Measurements from ENCODE around the gene ZNF778. TPM values are rescaled to one million over a fixed set of nuclear protein-coding genes. Genes with fewer than 3 reads are reported as not detected.

ZNF778 gene
- total RNA-seq, 4 donors from 2014 or later: 7.5 to 23.3 (median 11.9) TPM

DNA sequence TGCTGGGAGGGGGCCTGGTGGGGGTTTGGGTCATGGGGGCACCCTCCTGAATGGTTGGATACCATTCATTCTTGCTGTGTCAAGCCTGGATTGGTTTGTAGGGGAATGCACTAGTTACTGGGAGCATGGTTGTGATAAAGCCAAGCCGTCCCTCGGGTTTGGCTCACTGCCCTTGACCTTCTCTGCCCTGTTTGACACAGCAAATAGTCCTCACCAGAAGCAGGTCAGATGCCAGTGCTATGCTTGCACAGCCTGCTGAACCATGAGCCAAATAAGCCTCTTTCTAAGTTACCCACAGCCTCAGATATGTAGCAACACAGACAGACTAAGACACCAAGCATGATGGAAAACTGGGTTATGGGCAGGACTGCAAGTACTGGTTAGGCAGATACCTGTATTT is 14.6 kb downstream of the ZNF778 start:
- TF ChIP-seq, protein P1, sequence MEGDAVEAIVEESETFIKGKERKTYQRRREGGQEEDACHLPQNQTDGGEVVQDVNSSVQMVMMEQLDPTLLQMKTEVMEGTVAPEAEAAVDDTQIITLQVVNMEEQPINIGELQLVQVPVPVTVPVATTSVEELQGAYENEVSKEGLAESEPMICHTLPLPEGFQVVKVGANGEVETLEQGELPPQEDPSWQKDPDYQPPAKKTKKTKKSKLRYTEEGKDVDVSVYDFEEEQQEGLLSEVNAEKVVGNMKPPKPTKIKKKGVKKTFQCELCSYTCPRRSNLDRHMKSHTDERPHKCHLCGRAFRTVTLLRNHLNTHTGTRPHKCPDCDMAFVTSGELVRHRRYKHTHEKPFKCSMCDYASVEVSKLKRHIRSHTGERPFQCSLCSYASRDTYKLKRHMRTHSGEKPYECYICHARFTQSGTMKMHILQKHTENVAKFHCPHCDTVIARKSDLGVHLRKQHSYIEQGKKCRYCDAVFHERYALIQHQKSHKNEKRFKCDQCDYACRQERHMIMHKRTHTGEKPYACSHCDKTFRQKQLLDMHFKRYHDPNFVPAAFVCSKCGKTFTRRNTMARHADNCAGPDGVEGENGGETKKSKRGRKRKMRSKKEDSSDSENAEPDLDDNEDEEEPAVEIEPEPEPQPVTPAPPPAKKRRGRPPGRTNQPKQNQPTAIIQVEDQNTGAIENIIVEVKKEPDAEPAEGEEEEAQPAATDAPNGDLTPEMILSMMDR (IDR thresholded peaks at IDR 0.05; ENCODE audit: low read depth): no peak

DNA sequence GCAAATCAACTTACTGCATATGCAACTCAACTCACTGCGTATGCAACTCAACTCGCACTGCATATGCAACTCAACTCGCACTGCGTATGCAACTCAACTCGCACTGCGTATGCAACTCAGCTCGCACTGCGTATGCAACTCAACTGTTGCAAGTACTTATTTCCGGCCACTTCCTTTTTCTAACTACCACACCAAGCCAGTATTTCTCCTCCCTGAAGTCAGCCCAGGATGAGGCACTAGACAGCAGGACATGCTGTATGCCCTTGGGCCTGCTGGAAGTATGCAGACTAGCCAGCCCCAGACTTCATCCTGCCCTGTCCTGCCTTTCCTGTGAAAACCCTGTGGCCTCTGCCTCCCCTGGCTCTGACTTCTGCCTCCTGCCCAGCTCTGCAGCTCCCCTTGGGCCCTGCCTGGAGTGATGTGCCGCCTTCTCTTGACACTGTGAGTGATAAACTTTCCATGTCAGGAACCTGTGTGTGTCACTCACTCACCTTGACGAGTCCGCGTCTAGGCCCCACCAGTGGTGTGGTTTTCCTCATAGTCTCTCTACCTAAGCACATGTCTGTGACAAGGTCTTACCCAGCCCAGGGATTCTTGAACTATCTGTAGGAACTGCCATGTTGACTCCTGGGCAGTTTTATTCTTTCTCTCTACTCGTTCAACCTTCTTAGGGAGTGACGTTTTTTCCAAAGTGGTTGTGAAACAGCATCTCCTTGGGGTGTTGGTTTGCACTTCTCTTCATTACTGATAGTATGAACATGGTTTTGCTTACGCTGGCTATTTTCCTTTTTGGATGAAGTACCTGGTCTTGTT is 16.4 kb downstream of the ZNF778 start:
- TF ChIP-seq, protein P1 (IDR thresholded peaks at IDR 0.05; ENCODE audit: low read depth): no peak

DNA sequence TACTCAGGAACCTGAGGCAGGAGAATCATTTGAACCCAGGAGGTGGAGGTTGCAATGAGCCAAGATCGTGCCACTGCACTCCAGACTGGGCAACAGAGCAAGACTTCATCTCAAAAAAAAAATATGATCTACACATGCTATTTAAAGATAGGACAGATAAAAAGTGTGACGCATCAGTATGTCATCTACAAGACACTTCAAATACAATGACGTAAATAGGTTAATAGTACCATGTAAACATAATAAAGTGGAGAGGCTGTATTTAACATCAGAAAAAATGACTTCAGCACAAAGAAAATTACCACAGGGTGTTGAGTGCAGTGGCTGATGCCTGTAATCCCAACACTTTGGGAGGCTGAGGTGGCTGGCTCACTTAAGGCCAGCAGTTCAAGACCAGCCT is 20.2 kb downstream of the ZNF778 start:
- TF ChIP-seq, protein P1 (IDR thresholded peaks at IDR 0.05; ENCODE audit: low read depth): no peak

DNA sequence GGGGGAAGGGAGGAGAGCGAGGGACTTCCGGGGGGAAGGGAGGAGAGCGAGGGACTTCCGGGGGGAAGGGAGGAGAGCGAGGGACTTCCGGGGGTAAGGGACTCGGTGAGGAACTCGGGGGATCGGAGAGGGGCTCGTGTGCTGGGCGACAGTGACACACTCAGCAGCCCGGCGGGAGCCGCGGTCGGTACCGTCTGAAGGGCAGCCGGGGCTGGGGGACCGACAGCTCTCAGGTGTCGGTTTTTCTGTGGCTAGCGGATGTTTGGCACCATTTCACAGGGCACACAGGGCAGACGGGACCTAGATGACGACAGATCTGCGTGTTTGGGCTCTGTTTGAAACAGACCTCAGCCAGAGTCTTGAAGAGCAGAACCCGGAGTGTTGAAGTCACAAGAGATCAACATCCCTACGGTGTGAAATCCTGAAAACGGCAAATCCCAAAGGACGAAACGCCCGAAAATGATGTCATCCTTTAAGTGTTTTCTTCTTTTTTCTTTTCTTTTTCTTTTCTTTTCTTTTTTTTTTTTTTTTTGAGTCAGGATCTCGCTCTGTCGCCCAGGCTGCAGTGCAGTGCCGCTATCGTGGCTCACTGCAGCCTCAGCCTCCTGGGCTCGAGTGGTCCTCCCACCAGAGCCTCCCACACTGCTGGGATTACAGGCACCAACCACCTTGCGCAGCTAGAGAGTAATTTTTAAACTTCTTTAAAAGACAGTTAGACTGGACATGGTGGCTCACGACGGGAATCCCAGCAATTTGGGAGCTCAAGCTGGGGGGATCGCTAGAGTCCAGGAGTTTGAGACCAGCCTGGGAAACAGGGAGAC is 23.9 kb downstream of the ZNF778 start:
- TF ChIP-seq, protein P1 (IDR thresholded peaks at IDR 0.05; ENCODE audit: low read depth): no peak

DNA sequence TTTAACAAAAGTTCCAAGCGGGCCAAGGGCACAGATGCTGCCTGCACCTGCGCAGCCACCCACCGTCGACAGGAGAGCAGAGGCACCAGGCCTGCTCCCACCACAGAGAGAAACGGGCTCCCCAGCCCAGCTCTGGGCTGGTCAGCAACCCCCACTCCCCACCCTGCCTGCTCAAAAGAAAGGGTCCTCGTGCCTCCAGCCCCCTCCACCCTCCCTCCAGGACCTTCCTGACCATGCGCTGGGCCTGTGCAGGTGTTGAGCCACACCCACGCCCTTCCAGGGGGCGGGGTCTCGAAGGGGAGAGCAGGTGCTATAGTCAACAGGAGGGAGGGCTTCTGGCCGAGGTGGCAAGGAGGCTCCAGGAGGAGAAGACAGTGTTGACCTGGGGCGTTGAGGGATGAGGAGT is 25.3 kb downstream of the ZNF778 start:
- TF ChIP-seq, protein P1 (IDR thresholded peaks at IDR 0.05; ENCODE audit: low read depth): no peak

DNA sequence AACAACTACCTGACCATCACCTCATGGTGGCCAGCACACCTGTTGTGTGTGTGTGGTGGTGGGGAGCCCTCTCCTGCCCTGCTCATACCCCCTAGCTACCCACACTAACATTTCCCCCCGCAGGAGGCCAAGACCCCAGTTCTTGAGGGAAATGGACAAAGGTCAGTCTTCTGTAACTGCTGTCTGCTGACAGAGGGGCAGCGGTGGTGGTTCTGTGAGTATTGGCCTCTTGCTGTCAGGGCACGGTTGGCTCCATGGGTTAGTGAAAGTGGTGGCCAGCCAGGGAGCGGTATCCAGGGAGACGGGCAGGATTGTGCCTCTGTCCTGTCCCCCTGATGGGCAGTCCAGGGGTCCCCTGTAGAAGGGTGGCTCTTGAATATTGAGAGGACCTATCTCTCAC is 26.2 kb downstream of the ZNF778 start:
- TF ChIP-seq, protein P1 (IDR thresholded peaks at IDR 0.05; ENCODE audit: low read depth): no peak

DNA sequence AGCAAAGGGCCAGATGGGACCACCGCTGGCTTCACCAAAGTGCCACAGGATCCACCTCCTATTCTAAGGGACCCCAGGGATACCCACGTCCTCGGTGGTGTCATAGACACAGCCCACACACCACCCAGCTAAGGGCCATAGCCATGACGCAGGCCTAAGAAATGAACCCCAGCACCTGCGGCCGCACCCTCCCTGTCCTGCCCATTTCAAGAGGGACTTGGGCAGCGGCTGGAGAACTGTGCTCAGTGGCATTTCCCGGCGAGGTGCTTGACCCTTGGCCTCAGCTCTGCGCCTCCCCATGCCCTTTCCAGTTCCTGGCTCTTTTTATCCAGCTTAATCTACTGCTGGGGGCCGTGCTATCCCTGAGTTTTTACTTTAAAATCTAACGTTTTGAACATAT is 27.3 kb downstream of the ZNF778 start:
- TF ChIP-seq, protein P1 (IDR thresholded peaks at IDR 0.05; ENCODE audit: low read depth): no peak
